HG02571 (cell line): ENCODE results near the gene POU6F2.
"Not testable (repeated sequence)": the region's sequence is repeated elsewhere in the genome, so short reads cannot be mapped to it uniquely, and the experiment has no call there.

Experiments used
- ATAC-seq: cut with Tn5 transposase; IDR thresholded peaks from one replicate; pipeline ENCODE4 v1.9.1; 2021; ENCODE audit warnings: mild to moderate bottlenecking, moderate library complexity; ENCODE audit not compliant: unreplicated experiment

Gene POU6F2

GRCh38 chr7:38978491-38978890, 782 bp downstream of the POU6F2 start:
- no peak for ATAC-seq

GRCh38 chr7:38992203-38992602, 14.5 kb downstream of the POU6F2 start:
- ATAC-seq: no peak

- no peak for ATAC-seq
Measured at GRCh38 chr7:39001595-39001994, 23.9 kb downstream of the POU6F2 start.

GRCh38 chr7:39002755-39003154, 25.0 kb downstream of the POU6F2 start:
- no peak for ATAC-seq

GRCh38 chr7:39005036-39005435, 27.3 kb downstream of the POU6F2 start:
- no peak for ATAC-seq

GRCh38 chr7:39005461-39005860, 27.8 kb downstream of the POU6F2 start:
- no peak for ATAC-seq

- ATAC-seq: not testable (repeated sequence)
Measured at GRCh38 chr7:39013049-39013939, 35.6 kb downstream of the POU6F2 start.

- ATAC-seq: no peak
Measured at GRCh38 chr7:39016609-39017008, 38.9 kb downstream of the POU6F2 start.

GRCh38 chr7:39017369-39017915, 39.7 kb downstream of the POU6F2 start:
- ATAC-seq: no peak

GRCh38 chr7:39022796-39023195, 45.1 kb downstream of the POU6F2 start:
- no peak for ATAC-seq

GRCh38 chr7:39027491-39027890, 49.8 kb downstream of the POU6F2 start:
- no peak for ATAC-seq

GRCh38 chr7:39033885-39034624, 56.3 kb downstream of the POU6F2 start:
- ATAC-seq: no peak

GRCh38 chr7:39035156-39035555, 57.4 kb downstream of the POU6F2 start:
- ATAC-seq: no peak

GRCh38 chr7:39035903-39036302, 58.2 kb downstream of the POU6F2 start:
- ATAC-seq: no peak

GRCh38 chr7:39042670-39043069, 65.0 kb downstream of the POU6F2 start:
- no peak for ATAC-seq

GRCh38 chr7:39043531-39043930, 65.8 kb downstream of the POU6F2 start:
- ATAC-seq: no peak

- no peak for ATAC-seq
Measured at GRCh38 chr7:39044489-39044888, 66.8 kb downstream of the POU6F2 start.

GRCh38 chr7:39045231-39045630, 67.5 kb downstream of the POU6F2 start:
- ATAC-seq: no peak

- ATAC-seq: no peak
Measured at GRCh38 chr7:39051279-39051678, 73.6 kb downstream of the POU6F2 start.

GRCh38 chr7:39051707-39052106, 74.0 kb downstream of the POU6F2 start:
- ATAC-seq: no peak

- no peak for ATAC-seq
Measured at GRCh38 chr7:39054731-39055130, 77.0 kb downstream of the POU6F2 start.

GRCh38 chr7:39056153-39056552, 78.4 kb downstream of the POU6F2 start:
- ATAC-seq: no peak
